Neural cell (in vitro differentiated cells): ENCODE data around the gene HUS1. TPM values are rescaled to one million over a fixed set of nuclear protein-coding genes. Genes with fewer than 3 reads are reported as not detected.

Experiments used
- H2AFZ ChIP-seq: fragments of 200-600, 300-800 bp; sonication (generic), shearing (Covaris generic); 2 replicates; pipeline ENCODE4 v1.6.0; 2014; ENCODE audit warnings: low read depth, mild to moderate bottlenecking, antibody characterized with exemption, low read length, moderate library complexity
- H3F3A ChIP-seq: fragments of 200-600 bp; shearing (Covaris generic); 2 replicates; pipeline ENCODE4 v1.6.1; 2016; ENCODE audit warnings: mild to moderate bottlenecking, moderate library complexity, mixed read lengths, antibody characterized with exemption, low read length; ENCODE audit not compliant: insufficient read depth, poor library complexity, severe bottlenecking
- H3K27ac ChIP-seq: fragments of 200-600, 300-800 bp; sonication (generic), shearing (Covaris generic); 2 replicates; pipeline ENCODE4 v1.5.1; 2014; ENCODE audit warnings: mild to moderate bottlenecking, low read length, moderate library complexity
- H3K27me3 ChIP-seq: fragments of 300-800, 200-600 bp; sonication (generic), shearing (Covaris generic); 2 replicates; pipeline ENCODE4 v1.6.0; 2014; ENCODE audit warnings: mild to moderate bottlenecking, low read depth, low read length, moderate library complexity; ENCODE audit not compliant: insufficient read depth
- H3K36me3 ChIP-seq: fragments of 300-800, 200-600 bp; sonication (generic), shearing (Covaris generic); 2 replicates; pipeline ENCODE4 v1.5.1; 2014; ENCODE audit warnings: mild to moderate bottlenecking, antibody characterized with exemption, low read length, moderate library complexity; ENCODE audit not compliant: insufficient read depth
- H3K4me2 ChIP-seq: fragments of 300-800, 200-600 bp; sonication (generic), shearing (Covaris generic); 2 replicates; pipeline ENCODE4 v1.6.0; 2014; ENCODE audit warnings: mild to moderate bottlenecking, low read length
- H3K4me3 ChIP-seq: fragments of 300-800, 200-600 bp; sonication (generic), shearing (Covaris generic); 2 replicates; pipeline ENCODE4 v1.5.1; 2014; ENCODE audit warnings: mild to moderate bottlenecking, low read length, moderate library complexity
- H3K79me2 ChIP-seq: fragments of 200-600 bp; shearing (Covaris generic); replicated peaks from 2 replicates; pipeline ENCODE4 v1.6.0; 2014; ENCODE audit warnings: mild to moderate bottlenecking, low read length, moderate library complexity; ENCODE audit not compliant: insufficient read depth
- H3K9ac ChIP-seq: fragments of 300-800, 200-600 bp; sonication (generic), shearing (Covaris generic); 2 replicates; pipeline ENCODE4 v1.6.1; 2016; ENCODE audit warnings: mild to moderate bottlenecking, low read length, mixed read lengths
- H3K9me2 ChIP-seq: fragments of 200-600 bp; shearing (Covaris generic); 2 replicates; pipeline ENCODE4 v1.6.1; 2016; ENCODE audit warnings: mild to moderate bottlenecking, low read length, mixed read lengths; ENCODE audit not compliant: insufficient read depth
- H3K9me3 ChIP-seq: fragments of 200-600, 300-800 bp; sonication (generic), shearing (Covaris generic); 2 replicates; pipeline ENCODE4 v1.6.1; 2016; ENCODE audit warnings: mild to moderate bottlenecking, mixed run types, low read length, moderate library complexity, mixed read lengths
- H4K20me1 ChIP-seq: fragments of 200-600 bp; shearing (Covaris generic); 2 replicates; pipeline ENCODE4 v1.6.1; 2016; ENCODE audit warnings: mild to moderate bottlenecking, mixed run types; ENCODE audit not compliant: insufficient read depth
- CTCF ChIP-seq: fragments of 450-650 bp; IDR thresholded peaks from 2 replicates; pipeline ENCODE4 v1.5.1; 2014; ENCODE audit warnings: antibody characterized with exemption, mild to moderate bottlenecking, moderate library complexity; ENCODE audit not compliant: poor library complexity, severe bottlenecking
- EP300 ChIP-seq: fragments of 450-650 bp; conservative IDR thresholded peaks from 2 replicates; pipeline ENCODE4 v1.6.1; 2014; ENCODE audit warnings: antibody characterized with exemption, mild to moderate bottlenecking, moderate library complexity; ENCODE audit not compliant: poor library complexity, severe bottlenecking
- EZH2 ChIP-seq: fragments of 200-600, 300-800 bp; shearing (Covaris generic), sonication (generic); IDR thresholded peaks from 2 replicates; pipeline ENCODE4 v1.6.1; 2014; ENCODE audit warnings: antibody characterized with exemption, low read length, borderline replicate concordance, mild to moderate bottlenecking; ENCODE audit not compliant: insufficient read depth, poor library complexity, severe bottlenecking
- MXI1 ChIP-seq: fragments of 450-650 bp; conservative IDR thresholded peaks from 2 replicates; pipeline ENCODE4 v1.6.1; 2014; ENCODE audit warnings: antibody characterized with exemption, mild to moderate bottlenecking; ENCODE audit not compliant: poor library complexity, severe bottlenecking
- POLR2AphosphoS5 ChIP-seq: IDR thresholded peaks from 2 replicates; pipeline ENCODE4 v1.6.1; 2012
- RAD21 ChIP-seq: fragments of 450-650 bp; conservative IDR thresholded peaks from 2 replicates; pipeline ENCODE4 v1.6.1; 2014; ENCODE audit warnings: antibody characterized with exemption, mild to moderate bottlenecking, moderate library complexity
- SMC3 ChIP-seq: fragments of 450-650 bp; conservative IDR thresholded peaks from 2 replicates; pipeline ENCODE4 v1.6.1; 2014; ENCODE audit warnings: antibody characterized with exemption, mild to moderate bottlenecking, moderate library complexity; ENCODE audit not compliant: poor library complexity
- TAF1 ChIP-seq: IDR thresholded peaks from 2 replicates; pipeline ENCODE4 v1.6.1; 2012; ENCODE audit warnings: low read depth
- polyA plus RNA-seq: library from polyadenylated mRNA; depleted of rRNA; stranded (reverse); fragments of >200 nt; gene quantifications from 2 replicates; pipeline ENCODE4 v1.2.3, GENCODE V29; 2014

The HUS1 gene
- polyA plus RNA-seq, 1 donor from 2014 or later: 17.4 TPM

- Histone ChIP-seq H3K9me3 (no peaks in the 10 kb centered on the region), H2AFZ (peak overlapping the region; percentile 71), H4K20me1 (no peaks in the 10 kb centered on the region), H3K36me3 (peaks cover 12% of the 10 kb centered on the region), H3K9ac (peak overlapping the region; percentile 76), H3K79me2 (peaks cover 4% of the 10 kb centered on the region), H3F3A (no peaks in the 10 kb centered on the region), H3K9me2 (no peaks in the 10 kb centered on the region), H3K27ac (no peak overlapping the region), H3K27me3 (no peaks in the 10 kb centered on the region), H3K4me3 (peak overlapping the region; percentile 74), H3K4me2 (no peak overlapping the region)
- peak; percentile 2 for TF ChIP-seq EP300
- TF ChIP-seq SMC3: no peak
- no peak for TF ChIP-seq RAD21
- no peak for TF ChIP-seq TAF1
- no peak for TF ChIP-seq POLR2AphosphoS5
Measured at GRCh38 chr7:47979832-47980181, 392 bp upstream of the HUS1 start.

DNA sequence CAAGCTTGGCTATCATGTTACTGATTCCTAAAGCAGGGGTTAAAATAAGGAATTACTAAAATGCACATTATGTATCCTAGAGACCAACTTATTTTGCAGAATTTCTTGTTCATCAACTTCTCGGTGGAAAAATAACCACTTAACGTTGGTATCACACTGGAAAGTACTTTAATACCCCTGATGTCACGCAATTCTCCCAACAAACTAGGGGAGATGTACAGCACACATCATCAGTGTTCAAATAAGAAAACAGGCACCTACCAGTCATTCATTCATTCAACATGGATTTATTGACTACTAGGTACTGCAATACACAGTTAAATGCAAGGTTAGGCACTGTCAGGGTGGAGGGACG is 648 bp downstream of the HUS1 start:
- no peaks in the 10 kb centered on the region for H3K27me3 ChIP-seq
- H3K4me3 ChIP-seq: peak overlapping the region; percentile 74
- H3K9me2 ChIP-seq: no peaks in the 10 kb centered on the region
- no peaks in the 10 kb centered on the region for H4K20me1 ChIP-seq
- TF ChIP-seq CTCF (no peak), RAD21 (no peak), SMC3 (no peak)
- H2AFZ ChIP-seq: peak overlapping the region; percentile 71
- no peaks in the 10 kb centered on the region for H3K9me3 ChIP-seq
- no peak overlapping the region for H3K27ac ChIP-seq
- peaks cover 12% of the 10 kb centered on the region for H3K36me3 ChIP-seq
- peak overlapping the region; percentile 76 for H3K4me2 ChIP-seq
- H3K79me2 ChIP-seq: peaks cover 4% of the 10 kb centered on the region
- peak overlapping the region; percentile 76 for H3K9ac ChIP-seq
- H3F3A ChIP-seq: no peaks in the 10 kb centered on the region

GRCh38 chr7:47973739-47974138 is 5.7 kb downstream of the HUS1 start:
- Histone ChIP-seq H3K27ac (no peak overlapping the region), H3K36me3 (peaks cover 12% of the 10 kb centered on the region), H3K79me2 (peaks cover 4% of the 10 kb centered on the region), H3K9me2 (no peaks in the 10 kb centered on the region), H2AFZ (no peak overlapping the region), H3K4me2 (no peak overlapping the region), H3F3A (no peaks in the 10 kb centered on the region), H3K9me3 (no peaks in the 10 kb centered on the region), H3K27me3 (no peaks in the 10 kb centered on the region), H3K4me3 (no peak overlapping the region), H3K9ac (no peak overlapping the region), H4K20me1 (no peaks in the 10 kb centered on the region)
- TF ChIP-seq TAF1: no peak
- TF ChIP-seq MXI1: no peak
- no peak for TF ChIP-seq POLR2AphosphoS5
- TF ChIP-seq EZH2: no peak
- TF ChIP-seq CTCF: no peak
- TF ChIP-seq EP300: no peak
